ENCODE results near the gene URB1. TPM values are rescaled to one million over a fixed set of nuclear protein-coding genes. Genes with fewer than 3 reads are reported as not detected.

URB1 gene
- total and polyA plus RNA-seq, 2 of the 8 experiments (the other 6 are each of a cell fraction or from before 2014, with no cell fraction given), result 8.1 to 28.9 TPM

GRCh38 chr21:32406405-32406804 lies 13.6 kb upstream of the URB1 start (continued):
- TF ChIP-seq SAP30 (IDR thresholded peaks at IDR 0.05; ENCODE audit: insufficient read depth, insufficient replicate concordance, low read length) (no peak), ATF2 (IDR thresholded peaks at IDR 0.05; ENCODE audit: low read length) (no peak), CEBPB (IDR thresholded peaks at IDR 0.05; ENCODE audit: low read depth, low read length) (no peak), KDM5A (IDR thresholded peaks at IDR 0.05; ENCODE audit: low read length) (no peak), KDM4A (IDR thresholded peaks at IDR 0.05; ENCODE audit: low read depth, low read length, severe bottlenecking) (no peak), SIRT6 (IDR thresholded peaks at IDR 0.05; ENCODE audit: low read length) (no peak), ATF3 (IDR thresholded peaks at IDR 0.05; ENCODE audit: insufficient read depth, low read depth, low read length) (no peak)
